ENCODE results near the gene CCR9.
"Not testable (repeated sequence)": the region's sequence is repeated elsewhere in the genome, so short reads cannot be mapped to it uniquely, and the experiment has no call there.

- not testable (repeated sequence) for TF ChIP-seq EZH2 (IDR thresholded peaks at IDR 0.05; ENCODE audit: borderline replicate concordance, low read depth, low read length, poor library complexity, severe bottlenecking); CTCF (conservative IDR thresholded peaks at IDR 0.05; ENCODE audit: low read depth, low read length)
These were observed 29.3 kb upstream of the CCR9 start for GRCh38 chr3:45857024-45857423.

Data from A673 (cell line).